Stimulated activated CD4-positive, alpha-beta T cell treated with anti-CD3 and anti-CD28 coated beads, Interleukin-4, amount 100 ng/mL, for 48 hours (primary cell): ENCODE data around the gene POLA1.
"Not testable (repeated sequence)": the region's sequence is repeated elsewhere in the genome, so short reads cannot be mapped to it uniquely, and the experiment has no call there.

Experiments
- DNase-seq, 2 donors: peaks; one replicate each; pipeline ENCODE4 v3.0.0-alpha.2; 2020; ENCODE audit warnings: low read depth in 2 of 2

Gene POLA1

DNA sequence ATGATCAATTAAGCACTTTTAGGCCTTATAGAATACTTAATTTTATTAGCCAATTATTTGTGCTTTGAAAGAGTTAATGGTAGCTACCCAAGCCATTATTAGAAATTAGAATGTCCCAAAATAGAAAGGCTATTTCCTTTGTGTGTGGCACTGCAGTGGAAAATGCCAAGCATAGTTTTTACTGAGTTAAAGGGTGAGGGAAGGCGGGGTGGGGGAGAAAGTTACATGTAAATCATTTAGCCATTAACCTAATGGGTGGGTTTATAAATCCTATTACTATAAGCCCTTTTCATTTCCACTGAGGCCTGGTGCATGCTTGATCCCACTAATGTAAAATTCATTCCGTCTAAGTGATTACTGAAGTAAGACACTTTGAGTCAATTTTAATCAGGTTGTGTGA is 105.8 kb downstream of the POLA1 start:
- DNase-seq = no peak

DNA sequence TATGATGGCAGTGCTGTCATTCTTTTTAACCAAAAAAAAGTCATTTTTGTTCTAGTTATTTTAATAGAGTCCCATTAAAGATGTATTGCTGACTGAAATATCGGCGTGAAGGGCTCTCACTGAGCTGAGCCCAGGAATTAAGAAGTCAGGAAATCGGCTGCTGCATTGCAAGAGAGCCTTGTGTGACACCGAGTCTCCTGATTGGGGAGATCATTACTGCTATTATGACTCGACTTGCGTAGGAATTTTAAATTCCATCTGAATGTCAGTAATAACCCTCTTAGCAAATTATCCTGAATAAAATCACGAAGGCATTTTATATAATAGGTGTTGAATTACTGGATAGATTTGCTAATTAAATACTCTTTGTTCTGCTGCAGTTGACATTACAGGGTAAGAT is 111.5 kb downstream of the POLA1 start:
- no peak for DNase-seq

DNA sequence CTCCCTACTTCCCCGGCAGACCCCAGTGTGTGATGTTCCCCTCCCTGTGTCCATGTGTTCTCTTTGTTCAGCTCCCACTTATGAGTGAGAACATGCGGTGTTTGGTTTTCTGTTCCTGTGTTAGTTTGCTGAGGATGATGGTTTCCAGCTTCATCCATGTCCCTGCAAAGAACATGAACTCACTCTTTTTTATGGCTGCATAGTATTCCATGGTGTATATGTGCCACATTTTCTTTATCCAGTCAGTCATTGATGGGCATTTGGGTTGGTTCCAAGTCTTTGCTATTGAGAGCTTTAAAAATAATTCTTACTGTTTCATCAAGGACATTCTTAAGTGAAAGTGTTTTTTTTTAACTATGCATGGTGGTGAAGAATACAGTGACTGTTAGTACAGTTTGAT is 126.1 kb downstream of the POLA1 start:
- DNase-seq = not testable (repeated sequence)

DNA sequence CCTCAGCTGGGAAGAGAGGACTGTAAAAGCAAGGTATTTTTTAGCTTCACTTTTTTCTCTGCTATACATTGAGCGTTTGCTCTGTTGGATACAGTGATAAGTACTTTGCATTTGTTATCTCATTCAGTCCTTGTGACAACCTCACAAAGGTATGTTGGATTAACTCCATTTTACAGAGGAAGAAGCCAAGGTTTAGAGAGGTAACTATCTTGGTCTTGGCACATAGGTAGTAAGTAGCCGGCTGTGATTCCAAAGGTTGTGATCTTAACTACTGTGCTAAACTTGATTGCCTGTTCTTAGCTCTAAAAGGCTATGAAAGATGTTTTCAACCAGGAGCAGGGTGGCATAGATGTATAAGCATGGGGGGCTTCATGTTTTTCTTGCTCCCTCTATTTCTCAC is 134.4 kb downstream of the POLA1 start:
- no peak for DNase-seq

DNA sequence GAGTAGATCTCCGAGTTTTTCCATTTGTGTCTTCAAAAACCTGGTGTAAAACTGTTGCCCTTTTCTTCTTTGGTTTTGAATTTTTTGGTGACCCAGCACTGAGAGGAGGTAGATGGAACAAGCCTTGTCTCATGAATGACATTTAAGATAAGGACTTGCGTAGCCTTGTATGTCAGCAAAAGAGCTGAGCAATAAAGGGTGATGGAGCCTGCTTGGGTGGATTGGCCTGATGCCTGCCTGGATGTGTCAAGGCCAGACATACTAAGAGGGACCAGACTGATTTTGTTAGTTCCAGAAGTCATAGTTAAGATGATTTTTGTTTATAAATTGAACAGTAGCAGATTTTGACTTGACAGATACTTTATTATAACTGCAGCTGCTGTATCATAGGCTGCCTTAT is 134.9 kb downstream of the POLA1 start:
- DNase-seq = no peak

DNA sequence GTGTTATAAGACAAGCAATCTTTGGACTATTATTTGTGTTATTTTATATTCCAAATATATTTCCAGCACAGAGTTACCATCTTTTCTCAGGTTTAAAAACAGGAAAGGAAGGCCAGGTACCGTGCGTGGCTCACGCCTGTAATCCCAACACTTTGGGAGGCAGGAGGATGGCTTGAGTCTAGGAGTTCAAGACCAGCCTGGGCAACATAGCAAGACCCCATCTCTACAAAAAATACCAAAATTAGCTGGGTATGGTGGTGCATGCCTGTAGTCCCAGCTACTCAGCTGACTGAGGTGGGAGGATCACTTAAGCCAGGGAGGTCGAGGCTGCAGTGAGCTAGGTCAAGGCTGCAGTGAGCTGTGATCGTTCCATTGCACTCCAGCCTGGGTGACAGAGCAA is 140.0 kb downstream of the POLA1 start:
- DNase-seq = no peak

DNA sequence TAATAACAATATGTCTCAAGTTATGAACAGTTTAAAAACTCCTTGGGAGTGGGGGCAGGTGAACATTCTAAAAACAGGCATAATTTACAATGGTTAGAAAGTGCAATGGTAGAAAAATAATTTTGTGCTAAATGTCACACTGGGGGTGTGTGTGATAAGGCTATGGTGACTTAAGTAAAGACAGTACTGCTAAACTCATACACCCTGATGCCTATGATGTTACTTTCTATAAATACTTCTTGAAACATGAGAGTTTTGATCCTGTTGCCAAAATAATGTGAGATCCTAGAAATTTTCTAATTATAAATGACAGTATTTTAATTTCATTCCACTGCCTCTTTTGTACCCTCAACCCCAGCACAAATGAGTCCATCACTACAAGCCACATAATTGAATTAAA is 144.2 kb downstream of the POLA1 start:
- no peak for DNase-seq

DNA sequence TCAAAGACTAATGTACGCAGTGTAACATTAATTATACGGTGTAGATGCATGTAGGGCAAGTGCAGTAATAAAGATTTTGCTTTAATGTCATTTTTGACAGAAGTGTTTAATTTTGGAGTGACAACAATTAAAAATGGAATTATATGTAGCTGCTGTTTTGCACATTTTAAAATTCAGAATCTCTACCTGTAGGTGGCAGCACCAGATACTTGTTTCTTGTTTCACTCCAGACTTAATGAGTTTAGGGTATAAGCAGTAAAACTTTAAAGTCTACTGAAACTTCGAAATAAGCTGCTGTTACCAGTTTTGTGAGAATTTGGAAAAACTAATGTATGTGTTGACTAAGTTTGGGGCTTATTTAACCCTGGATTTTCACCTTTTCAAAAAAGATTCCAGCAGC is 144.9 kb downstream of the POLA1 start:
- no peak for DNase-seq

DNA sequence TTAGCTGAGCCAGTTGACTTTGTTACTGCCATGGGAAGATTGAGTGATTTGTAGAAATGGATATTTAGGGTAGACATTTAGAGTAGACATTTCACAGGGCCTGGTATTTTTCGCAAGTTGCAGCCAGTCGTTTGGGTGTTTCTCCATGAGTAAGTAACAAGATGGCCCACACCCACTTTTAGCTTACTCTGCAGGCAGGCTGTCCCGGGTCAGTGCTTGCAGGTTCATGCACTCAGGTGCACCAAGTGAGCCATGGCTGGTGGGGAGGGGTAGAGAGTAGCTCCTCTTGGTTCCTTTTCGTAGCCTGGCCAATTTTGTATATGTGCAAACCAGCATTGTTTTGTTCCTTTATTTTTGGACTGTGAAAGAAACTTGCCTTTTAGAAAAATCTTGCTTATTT is 145.6 kb downstream of the POLA1 start:
- DNase-seq = no peak

DNA sequence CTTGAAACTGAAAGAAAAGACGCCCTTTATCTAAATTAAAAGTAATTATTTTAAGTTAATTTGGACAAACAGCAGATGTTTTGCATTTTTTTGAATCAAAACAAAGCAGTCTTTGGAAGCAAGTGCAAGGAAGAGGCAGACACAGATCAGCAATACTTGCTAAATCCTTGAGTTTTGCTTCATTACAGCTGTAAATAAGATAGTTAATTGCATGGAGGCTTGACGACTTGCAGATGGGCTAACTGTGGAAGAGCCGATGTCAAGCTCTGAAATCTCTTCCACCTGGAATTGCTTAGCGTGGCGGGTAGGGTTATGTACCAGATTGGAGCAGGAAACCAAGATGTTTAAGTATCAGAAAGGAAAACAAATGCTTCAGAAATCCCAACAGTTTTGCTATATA is 148.8 kb downstream of the POLA1 start:
- no peak for DNase-seq

DNA sequence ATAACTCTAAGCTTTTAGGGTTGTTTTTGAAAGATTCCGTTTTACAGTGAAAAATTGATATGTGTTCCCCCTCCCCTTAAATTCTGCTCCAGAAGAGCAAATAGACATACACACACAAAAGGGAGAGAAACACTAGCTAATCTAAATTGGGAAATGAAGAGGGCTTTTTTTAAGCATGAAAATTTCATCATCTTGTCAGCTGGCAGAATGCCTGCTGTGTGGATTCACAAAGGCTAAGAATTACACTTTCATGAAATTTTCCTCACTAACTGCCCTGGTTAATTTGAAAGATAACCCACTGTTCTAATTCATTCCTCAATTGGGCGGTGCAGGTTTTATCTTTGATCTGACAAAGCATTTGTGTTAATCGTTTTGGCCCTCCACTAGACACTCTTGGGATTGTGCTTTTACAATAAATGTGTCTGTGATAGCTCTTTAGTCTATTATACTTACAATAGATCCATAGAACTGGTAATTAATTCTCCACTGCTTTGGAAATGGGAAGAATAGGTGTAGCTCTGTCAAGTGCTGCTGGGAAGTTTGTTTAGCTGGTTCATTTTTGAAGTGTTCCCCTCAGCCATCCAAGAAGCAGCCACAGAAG is 152.9 kb downstream of the POLA1 start:
- no peak for DNase-seq

DNA sequence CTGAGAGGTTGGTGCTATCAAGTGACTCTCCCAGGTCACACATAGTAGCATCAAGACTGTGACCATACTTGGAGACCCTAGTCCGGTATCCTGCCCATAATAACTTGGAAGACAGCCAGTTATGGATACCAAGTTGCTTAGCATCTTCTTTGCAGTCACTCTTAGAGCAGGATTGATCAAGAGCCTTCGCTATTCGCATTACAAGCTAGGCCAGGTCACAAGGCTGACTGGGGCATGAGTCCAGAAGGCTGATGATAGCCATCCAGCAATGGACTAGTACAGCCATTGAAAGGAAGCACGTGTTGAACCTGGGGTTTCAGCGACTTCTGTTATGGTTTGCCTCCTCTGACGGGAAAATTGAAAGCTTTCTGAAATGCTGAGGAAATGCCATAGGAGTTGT is 157.6 kb downstream of the POLA1 start:
- DNase-seq = no peak

DNA sequence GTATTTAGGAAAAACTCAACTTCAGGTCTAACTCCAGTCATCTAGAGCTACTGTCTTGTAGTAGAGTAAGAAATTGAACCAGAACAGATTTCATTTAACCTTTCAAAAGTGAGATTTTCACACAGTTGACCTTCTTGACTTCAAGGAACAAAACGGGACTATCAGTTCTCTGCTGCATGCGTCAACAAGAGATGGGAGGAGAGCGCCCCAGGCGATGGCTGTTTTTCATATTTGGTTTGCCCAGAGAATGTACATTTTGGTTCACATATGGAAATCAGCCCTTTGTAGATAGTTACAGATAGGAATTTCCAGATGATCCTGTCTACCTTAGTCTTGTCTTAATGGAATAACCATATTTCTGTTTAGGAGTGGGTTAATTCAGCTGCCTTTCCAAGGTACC is 158.1 kb downstream of the POLA1 start:
- no peak for DNase-seq

DNA sequence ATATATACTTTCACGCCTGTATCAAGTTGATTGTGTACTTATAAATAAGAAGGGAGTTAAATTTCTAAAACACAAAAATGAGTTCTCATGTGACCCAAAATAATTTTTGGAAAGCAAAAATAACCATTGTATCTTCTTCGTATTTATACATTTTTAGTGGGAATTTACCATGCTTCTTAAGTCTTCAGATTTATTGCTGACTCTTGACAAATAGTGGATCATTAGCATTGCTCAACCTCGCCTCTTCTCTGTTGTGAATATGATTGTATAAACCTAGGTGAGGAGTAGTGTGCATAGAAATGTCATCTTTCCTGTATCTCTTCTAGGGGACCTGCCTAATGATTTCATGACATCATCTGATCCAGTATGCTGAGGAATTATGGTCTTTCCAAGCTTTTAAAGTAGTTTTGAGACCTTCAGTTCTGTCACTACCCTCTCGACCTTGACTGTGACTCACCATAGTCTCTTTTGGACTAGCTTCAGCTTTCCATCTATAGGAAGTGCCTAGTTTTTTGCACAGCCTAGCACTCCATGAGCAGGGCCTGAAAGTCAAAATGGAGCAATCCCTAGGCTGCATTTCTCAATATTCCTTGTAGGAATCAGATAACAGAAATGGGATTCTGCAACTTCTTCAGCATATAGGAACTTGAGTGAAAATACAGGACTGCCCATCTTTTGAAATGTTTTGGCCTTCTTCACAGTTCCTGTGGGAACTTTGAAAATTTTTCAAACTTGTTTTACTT is 164.5 kb downstream of the POLA1 start:
- no peak for DNase-seq

DNA sequence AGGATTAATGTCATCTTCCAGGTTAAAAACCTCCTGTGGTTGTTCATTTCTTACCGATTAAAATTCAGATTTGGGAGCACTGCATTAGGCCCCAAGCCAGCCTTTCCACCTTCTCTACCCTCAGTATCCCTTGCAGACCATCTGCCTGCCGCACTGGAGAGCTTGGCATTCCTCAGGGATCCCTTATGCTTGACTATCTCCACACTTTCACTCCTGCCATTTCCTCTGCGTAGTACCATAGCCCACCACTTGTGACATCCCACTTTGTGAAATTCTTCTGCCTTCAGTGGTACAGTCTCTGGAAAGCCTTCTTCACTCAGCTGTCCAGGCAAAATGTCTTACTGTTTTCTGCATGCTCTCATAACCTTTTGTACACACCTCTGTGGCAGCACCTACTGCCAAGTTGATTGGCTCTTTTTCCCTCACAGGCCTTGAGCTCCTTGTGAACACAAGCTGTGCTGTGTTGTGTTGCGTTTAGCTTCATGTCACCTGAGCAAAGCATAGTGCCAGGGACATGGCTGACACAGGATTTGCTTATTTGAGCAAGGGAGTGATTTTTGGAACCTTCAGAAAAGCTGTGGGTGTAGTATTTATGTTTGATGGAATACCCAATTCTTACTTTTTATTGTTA is 165.6 kb downstream of the POLA1 start:
- no peak for DNase-seq

DNA sequence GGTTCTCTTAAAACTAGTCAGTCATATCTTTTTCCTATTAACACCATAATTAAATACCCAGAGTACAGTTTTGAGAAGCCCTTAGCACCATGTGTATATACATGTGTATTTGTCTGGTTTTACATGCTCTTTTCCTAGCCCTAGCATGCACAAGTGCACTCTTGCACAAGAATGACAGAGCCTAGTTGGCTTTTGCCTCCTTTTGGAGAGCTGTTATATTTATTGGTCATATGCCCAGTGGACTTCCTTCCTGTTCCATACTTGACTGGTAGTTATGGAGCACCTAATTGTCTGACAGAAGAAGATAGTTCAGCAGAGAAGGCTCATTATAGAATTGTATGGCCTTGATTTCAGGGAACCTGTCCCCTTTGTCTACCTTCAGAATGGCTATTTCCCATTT is 166.4 kb downstream of the POLA1 start:
- DNase-seq = no peak

DNA sequence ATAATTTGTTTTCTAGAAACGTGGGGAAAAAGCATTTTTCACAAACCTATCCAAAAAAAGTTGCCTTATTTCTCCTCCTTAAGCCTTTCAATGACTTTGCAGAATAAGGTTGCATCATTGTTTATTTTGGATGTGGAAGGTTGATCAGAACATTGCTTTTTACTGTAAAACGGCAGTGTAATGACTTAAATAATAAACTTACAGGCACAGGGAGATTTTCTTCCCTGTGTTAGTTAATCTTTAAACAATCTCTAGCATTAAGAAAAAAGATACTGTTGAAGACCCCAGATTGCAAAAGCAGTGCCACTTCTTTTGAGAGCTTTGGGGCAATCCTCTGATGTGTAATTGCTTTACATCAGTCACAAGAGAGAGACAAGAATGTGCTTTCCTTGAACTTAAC is 168.6 kb downstream of the POLA1 start:
- no peak for DNase-seq

DNA sequence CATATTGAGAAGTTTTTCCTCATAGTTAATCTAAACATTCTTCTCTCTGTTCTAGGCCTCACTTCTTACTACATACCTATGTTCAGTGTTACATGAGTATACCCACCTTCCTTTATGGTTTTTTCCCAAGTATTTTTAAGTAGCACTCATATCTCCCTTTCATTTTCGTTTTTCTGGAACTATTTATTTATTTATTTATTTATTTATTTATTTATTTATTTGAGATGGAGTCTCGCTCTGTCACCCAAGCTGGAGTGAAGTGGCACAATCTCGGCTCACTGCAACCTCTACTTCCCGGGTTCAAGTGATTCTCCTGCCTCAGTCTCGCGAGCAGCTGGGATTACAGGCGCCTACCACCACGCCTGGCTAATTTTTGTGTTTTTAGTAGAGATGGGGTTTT is 170.1 kb downstream of the POLA1 start:
- DNase-seq = not testable (repeated sequence)

DNA sequence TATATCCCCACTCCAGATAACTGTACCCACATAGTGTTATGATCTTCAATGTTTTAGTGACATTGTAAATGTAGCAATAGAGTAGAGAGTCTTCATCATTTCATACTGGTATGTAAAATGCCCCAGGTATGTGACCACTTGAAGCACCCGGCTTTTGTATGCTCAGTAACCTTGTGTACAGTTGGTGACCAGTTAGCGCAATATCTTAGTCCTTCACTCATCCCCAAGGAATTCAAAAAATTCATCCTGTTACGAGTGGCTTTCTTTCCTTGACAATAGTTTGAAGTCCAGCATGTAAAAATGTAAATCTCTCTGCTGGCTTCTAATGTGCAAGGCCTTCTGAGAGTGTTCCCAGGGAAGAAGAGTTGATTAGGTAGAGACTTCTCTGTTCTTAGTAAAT is 176.4 kb downstream of the POLA1 start:
- DNase-seq = no peak

DNA sequence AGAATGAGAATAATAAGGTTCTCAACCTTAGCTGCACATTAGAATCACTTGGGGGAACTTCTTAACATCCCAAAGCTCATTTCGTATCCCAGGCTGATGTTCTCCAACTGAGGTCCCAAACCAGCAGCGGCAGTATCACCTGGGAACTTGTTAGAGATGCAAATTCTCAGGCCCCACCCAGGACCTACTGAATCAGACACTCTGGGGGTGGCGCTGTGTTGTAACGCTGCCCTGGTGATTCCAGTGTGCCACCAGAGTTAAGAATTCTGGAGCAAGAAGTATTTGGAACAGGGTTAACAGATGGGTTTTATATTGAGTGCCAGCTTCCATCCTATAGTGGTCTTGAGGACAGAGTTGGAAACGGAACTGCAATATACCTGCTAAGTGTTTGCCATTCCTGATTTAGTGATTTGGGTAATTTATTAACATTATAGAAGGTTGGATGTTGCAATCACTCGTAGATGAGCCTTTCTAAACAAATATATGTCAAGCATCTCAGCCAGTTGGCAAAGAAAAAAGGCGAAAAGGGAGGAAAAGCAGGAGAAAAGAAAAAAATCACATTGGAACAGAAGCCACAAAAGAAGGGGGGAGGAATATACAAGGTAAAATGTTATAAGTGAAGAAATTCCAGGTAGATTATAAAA is 181.0 kb downstream of the POLA1 start:
- DNase-seq = no peak

DNA sequence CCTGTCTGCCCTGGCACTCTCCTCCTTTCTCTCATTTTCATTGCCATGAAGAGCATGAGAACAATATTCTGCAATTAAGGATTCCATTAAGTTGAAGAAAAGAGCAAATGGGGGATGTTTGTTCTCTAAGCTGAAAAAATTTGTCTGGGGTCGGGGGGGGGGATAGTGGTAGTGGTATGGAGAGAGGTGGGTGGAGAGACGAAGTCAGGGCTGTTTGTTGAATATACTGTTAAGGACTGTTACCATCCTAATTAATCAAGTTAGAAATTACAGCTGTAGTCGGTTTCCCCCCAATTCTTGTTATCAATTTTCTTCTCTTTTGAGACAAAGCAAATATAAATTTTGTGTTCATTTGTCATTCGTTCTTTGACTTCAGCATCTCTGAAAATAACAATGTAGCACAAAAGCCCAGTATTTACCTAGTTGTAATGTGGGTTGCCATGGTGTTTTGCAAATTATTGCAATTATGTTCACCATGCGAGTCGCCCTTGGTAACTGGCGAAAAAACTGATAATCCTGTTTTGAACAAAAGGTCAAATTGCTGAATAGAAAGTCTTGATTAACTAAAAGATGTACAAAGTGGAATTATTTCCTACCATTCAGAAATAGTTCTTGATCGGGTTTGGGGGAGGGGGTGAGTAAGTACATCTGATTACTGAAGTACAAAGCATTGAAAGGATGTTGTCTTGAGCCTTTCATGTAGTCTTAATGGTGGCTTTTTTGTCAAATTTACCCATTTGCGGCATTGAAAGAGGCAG is 183.0 kb downstream of the POLA1 start:
- DNase-seq = no peak

DNA sequence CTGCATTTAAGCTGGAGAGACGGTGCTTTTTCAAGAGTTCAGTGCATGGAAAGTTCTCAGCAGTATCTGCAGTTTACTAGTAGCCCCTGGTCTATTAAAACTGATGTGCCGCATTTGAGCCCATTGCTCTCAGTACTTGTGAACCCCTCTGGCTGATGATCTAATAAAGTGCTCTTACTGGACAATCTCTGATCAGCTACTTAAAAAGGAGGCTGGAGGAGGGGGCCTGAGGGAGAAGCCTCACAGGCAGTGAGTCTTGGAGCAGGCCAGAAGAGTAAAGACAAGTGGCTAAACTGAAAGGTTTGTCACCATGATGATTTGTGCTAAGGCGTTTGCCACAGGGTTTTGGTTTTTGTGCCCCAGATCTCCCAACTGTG is 183.6 kb downstream of the POLA1 start:
- DNase-seq = no peak
